NCI-H2196 treated with DMSO at 0.1 percent for 48 hours (cell line): ENCODE results near the gene ENPEP.
"Not testable (repeated sequence)": the region's sequence is repeated elsewhere in the genome, so short reads cannot be mapped to it uniquely, and the experiment has no call there.

ENCODE experiments used
- DNase-seq: peaks from one replicate; lab custom pipeline; 2025; ENCODE audit not compliant: unreplicated experiment; lab: John Stamatoyannopoulos, UW

The ENPEP gene, protein sequence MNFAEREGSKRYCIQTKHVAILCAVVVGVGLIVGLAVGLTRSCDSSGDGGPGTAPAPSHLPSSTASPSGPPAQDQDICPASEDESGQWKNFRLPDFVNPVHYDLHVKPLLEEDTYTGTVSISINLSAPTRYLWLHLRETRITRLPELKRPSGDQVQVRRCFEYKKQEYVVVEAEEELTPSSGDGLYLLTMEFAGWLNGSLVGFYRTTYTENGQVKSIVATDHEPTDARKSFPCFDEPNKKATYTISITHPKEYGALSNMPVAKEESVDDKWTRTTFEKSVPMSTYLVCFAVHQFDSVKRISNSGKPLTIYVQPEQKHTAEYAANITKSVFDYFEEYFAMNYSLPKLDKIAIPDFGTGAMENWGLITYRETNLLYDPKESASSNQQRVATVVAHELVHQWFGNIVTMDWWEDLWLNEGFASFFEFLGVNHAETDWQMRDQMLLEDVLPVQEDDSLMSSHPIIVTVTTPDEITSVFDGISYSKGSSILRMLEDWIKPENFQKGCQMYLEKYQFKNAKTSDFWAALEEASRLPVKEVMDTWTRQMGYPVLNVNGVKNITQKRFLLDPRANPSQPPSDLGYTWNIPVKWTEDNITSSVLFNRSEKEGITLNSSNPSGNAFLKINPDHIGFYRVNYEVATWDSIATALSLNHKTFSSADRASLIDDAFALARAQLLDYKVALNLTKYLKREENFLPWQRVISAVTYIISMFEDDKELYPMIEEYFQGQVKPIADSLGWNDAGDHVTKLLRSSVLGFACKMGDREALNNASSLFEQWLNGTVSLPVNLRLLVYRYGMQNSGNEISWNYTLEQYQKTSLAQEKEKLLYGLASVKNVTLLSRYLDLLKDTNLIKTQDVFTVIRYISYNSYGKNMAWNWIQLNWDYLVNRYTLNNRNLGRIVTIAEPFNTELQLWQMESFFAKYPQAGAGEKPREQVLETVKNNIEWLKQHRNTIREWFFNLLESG

DNA sequence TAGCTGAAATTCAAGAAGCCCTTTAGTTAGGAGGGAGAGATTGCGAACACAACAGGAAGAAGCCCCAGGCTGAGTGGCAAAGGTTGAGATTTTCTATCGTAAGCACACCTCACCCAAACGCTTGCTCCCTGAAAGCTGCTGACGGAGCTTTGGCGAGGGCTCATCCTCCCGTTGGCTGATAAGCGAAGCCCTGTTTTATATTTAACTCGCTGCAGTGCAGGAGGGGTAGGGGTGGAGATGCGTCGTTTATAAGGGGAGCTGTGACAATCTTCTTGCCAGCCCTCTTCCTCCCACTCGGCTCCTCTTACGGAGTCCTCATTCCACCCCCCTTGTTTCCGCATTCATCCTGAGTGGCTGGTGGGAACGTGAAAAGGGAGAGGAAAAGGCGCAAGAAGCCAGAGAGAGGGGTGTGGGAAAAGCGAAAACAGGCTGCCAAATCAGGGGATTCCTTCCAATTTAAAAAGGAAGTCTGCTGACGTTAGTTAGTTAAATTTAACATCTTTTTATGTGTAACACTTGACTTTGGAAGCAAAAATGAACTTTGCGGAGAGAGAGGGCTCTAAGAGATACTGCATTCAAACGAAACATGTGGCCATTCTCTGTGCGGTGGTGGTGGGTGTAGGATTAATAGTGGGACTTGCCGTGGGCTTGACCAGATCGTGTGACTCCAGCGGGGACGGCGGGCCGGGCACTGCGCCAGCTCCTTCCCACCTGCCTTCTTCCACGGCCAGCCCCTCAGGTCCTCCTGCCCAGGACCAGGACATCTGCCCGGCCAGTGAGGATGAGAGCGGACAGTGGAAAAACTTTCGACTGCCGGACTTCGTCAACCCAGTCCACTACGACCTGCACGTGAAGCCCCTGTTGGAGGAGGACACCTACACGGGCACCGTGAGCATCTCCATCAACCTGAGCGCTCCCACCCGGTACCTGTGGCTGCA, at the start of gene ENPEP:
Gene ENPEP, plus strand, starts transcription at position 275 of the 938 bp plus-strand sequence. Its CDS starts 260 bp downstream, at position 535.
- no peak for DNase-seq

DNA sequence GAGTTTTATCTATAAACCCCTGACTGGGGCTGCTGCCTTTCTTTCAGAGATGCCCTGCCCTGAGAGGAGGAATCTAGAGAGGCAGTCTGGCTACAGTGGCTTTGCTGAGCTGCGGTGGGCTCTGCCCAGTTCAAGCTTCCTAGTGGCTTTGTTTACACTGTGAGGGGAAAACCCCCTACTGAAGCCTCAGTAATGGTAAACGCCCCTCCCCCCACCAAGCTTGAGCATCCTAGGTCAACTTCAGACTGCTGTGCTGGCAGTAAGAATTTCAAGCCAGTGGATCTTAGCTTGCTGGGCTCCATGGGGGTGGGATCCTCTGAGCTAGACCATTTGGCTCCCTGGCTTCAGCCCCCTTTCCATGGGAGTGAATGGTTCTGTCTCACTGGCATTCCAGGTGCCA, 44.1 kb upstream of the ENPEP start:
- not testable (repeated sequence) for DNase-seq

DNA sequence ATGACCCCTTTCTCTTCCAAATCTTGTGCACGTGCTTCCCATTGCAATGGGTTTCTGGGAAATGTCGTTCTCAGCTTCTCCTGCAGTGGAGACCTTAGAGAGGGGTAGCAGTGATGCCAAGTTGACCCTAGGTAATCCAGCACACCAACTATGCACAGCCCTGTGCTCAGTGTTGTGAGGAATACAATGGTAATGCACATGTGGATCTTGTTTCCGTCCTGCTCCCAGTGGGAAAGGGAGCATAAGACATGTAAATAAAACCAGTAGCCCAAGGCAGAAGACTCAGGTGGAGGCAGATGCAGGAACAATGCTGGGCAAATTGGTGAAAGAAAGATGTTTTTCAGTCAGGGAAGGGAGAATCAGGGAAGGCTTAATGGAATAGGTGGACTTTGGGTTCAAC, 38.7 kb upstream of the ENPEP start:
- DNase-seq: not testable (repeated sequence)

DNA sequence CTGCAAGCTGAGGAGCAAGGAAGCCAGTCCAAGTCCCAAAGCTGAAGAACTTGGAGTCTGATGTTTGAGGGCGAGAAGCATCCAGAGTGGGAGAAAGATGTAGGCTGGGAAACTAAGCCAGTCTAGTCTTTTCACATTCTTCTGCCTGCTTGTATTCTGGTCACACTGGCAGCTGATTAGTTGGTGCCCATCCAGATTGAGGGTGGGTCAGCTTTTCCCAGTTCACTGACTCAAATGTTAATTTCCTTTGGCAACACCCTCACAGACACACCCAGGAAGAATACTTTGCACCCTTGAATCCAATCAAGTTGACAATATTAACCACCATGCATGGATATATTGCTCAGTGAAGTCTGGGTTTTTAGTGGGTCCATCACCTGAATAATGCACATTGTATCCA, 36.7 kb upstream of the ENPEP start:
- DNase-seq: not testable (repeated sequence)

DNA sequence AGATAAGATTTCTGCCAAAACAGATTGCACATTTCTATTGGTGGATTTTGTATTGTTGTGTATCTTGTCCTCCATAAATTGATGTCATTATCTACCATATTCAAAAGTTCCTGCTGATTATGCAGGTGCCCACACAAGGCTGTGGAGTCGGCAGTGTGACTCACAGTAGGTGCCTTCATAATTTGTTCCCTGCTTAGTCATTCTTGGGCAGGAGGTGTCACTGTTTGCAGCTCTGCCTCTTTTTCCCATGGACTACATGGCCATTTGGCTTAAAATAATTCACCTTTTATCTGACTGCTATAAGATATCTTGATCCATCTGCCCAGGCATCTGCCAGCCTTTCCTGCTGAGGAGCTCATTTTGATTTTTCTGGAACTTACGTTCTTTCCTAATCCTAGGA, 33.6 kb upstream of the ENPEP start:
- no peak for DNase-seq

DNA sequence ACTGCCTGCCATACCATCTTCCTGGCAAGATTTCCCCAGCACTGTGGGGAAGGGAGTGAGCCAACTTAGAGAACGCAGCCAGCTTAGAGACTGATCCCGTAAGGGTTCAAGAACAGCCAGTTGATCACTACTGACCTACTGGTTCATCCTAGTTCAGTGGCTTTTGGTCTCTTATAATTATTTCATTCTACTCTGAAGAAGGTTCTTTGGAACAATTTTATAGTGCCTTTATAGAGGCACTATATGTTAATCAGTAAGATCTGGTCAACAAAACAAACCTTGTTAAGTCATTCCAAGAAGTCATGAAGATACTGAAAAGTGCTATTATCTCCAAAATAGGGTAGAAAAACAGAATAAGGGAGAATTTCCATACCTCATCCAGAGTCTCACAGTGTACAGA, 33.2 kb upstream of the ENPEP start:
- DNase-seq: no peak

DNA sequence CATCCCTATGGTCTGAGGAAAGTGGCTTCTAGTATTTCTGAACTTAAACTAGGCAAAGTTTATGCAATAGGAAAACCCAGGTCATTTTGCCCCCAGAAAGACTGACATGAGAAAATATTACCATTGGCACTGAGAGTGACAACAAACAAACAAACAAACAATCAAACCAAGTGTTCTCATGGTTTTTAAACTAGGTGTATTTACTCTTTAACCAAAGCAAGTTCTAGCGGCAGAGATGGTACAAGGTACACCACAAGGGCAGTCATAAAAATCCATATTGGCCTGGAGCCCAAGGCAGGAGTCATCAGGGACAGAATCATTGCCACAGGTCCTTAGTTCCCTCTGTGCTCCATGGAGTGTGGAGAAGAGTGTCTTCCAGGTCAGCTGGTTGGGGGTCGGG, 26.0 kb upstream of the ENPEP start:
- no peak for DNase-seq

DNA sequence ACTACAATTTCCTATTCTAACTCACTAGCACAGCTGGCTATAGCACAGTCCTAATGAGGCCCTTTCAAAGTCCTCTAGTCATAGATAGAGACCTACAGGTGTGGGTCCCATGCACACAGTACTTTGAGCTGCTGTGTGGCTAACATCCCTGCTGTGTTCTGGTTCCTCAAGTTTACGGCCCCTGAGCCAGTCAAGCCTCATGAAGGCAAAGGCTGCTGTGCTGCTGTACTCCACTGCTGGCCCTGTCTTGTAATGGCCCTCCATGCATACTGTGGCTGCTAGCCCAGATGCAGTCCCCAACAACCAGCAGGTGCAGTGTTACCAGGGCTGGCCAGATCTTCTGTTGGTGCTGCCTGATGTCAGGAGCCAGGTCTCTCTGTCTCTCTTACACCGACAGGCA, 23.4 kb upstream of the ENPEP start:
- no peak for DNase-seq

DNA sequence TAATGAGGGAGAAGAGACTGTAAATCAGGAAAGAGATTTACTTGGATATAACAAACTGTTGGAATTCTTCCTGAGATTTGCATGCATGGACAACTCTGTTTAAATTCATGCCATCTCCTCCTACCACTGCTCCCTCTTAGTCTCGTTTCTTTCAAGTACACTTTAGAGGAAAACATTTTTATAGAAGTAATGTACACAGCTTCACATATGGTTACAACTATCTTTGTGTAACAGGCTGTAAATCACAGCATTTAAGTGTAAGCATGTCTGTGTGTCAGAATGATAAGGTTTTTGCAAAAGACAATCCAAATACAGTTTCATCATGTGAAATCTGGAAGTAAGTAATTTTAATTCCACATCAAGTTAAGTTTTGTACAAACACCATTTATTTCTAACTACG, 21.5 kb upstream of the ENPEP start:
- DNase-seq: no peak

DNA sequence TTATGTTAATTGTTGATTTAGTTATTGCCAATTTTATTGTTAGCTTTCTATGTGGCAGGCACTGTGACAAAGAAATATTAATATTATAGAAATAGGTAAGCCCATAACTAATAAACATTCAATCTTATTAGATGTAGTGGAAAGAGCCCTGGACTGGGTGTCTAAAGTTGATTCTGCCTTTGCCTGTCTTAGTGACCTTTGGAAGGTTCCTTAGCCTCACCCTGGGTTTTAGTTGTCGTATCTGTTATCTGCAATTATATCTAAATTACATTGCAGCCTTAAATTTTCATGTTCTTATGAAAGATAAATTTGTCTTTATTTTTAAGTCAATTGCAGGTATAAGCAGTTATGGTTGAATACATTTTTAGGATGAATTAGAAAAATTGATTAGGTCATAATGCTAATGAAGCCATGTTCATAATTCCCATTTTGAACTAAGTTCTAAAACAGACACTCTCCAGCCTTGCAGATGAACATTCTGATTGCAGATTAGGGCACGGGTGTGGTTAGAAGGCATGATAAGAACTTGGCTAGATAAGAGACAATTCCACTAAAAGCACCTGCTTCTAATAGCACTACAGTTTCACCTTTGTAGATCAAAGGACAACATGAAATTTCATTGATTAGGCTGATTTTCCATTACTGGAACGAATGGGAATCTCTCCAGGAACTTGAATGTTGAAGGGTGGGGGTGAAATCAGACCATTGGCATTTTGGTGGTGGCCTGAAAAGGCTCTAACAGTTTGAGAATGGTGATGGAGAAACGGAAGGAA, 17.3 kb upstream of the ENPEP start:
- no peak for DNase-seq

DNA sequence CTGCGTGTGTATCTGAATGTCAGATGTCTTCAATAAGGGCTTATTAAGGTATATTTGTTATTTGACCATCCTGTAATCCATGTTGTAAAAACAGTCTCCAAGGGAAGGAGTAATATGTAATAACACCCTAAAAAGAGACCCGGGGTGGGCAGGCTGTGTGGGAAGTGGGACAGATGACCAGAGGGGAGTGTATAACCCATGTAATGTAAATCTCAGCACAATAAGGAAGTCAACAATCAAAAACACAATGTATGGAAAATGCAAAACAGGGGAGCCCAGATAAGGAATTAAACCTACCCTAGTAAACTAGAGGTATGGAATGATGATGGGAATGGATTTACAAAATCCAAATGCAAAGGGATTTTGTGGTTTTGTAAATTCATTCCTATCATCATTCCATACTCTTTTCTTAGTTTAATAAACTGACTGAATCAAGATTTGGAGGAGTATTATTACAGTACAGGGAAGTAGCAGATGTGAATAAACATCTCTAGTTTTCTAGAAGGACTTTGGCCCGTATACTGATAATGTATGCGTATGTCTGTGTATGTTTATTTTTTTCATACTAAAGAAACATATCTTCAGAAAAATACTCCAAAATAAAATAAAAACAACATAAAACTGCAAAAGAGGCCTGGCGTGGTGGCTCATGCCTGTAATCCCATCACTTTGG, 15.7 kb upstream of the ENPEP start:
- DNase-seq: no peak

DNA sequence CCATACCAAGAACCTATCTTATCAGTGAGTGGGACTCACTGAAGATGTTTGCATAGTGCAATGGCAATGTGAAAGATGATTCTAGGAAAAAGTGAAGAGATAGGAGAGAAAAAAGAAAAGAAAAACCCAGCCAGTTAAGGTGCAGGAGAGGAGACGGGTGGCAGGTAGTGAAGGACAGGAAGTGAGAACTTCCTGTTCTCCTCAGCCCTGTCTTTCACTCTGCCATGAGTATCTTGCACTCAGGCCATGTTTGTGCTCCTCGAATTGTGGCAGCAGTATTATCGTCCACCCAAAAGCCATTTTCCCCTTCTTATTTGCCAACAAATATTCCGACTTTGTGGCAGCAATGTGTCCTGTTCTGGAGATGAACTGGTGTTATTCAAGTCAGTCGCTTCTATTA, 8.6 kb upstream of the ENPEP start:
- no peak for DNase-seq

DNA sequence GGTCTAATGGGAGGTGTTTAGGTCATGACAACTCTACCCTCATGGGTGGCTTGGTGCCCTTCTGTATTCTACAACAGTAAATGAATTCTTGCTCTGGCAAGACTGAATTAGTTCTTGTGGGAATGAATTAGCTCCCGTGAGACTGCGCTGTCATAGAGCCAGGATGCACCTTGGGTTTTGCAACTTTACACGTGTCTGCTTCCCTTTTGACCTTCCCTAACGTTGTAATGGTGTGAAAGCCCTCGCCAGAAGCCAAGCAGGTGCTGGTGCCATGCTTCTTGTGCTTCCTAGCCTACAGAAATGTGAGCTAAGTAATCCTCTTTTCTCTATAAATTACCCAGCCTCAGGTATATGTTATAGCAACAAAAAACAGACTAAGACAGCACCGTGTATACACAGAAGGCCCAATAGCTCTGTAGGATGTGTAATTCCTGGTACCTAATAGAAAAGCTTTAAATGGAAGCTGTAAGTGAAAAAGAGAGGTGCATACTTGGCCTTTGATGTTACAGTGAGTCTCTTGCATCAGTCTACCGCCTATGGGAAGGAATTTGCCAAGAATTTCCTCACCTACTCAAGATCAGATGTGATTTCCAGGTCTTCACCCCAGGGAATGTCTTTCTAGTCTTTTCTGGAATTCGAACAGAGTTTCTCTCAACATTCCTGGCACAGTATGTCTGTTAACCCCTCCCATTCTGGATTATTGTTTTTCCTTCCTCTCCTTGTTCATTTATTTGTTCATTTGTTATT, 3.2 kb upstream of the ENPEP start:
- DNase-seq: no peak

DNA sequence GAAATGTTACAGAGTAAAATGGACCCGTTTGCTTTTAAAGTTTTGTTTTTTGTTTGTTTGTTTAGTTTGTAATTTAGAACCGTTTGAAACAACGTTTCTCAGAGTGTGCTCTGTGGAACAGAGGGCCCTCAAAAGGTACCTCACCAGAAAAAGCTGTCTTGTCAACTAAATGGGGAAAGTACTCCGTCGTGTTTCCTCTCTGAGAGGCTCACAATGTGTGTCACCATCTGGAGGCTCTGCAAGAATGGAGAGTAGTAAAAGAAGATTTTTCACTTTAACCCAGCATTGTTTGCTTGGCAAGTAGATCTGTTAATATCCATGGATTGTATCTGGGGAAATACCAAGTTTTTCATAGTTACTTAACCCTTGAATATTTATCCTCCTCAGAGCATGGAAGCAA, 1.5 kb upstream of the ENPEP start:
- DNase-seq: no peak

DNA sequence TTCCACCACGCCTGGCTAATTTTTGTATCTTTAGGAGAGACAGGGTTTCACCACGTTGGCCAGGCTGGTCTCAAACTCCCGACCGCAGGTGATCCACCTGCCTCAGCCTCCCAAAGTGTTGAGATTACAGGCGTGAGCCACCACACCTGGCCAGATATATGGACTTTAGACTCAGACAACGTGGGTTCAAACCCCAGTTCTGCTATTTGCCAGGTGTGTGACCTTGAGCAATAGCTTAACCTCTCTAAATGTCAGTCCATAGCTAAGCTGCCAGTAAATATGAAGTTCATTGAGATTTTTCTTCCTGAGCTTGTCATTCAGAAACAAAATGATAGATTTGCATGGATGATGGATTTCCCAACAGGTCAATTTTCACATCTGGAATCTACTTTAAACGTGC, 875 bp upstream of the ENPEP start:
- DNase-seq: not testable (repeated sequence)

DNA sequence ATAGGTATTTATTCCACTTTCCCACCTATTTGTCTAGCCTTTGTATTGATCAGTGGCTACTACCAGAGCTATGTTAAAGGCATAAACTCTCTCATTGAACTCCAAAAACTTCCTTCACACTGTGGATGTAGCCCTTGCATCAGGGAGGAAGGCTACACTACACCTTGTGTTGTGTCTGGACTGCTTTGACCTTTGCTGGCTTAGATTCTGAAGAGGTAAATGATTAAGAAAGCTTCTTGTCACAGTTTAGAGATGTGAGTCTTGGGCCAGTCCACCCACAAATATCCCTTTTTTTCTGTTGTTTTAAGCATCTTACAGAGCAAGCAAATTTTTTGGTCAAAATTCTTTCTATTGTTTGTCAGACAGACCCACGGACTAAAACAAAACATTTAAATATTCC, 1.9 kb downstream of the ENPEP start:
- DNase-seq: no peak

DNA sequence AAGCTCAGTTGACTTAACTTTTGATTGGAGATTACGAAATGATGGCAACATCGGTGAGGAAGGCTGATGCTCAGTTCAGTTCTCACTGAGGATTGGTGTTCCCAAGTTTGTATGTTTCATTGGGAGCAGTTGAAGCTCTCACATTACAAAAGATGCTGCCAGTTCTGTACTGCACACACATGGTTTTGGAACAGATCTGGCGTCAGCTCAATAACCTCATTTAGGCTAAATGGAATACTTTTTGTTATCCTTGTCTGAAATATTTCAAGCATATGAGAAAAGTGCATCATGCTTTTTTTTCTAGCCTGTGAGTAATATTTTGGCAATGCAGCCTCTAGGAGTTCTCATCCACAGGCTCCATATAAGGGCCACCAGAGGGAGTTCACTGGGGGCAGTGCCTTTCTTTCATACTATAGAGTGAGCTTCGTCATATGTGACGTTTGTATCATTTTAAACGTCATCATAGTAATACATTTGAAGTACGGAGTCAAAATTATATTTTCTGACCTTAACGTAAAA, 4.1 kb downstream of the ENPEP start:
- no peak for DNase-seq

DNA sequence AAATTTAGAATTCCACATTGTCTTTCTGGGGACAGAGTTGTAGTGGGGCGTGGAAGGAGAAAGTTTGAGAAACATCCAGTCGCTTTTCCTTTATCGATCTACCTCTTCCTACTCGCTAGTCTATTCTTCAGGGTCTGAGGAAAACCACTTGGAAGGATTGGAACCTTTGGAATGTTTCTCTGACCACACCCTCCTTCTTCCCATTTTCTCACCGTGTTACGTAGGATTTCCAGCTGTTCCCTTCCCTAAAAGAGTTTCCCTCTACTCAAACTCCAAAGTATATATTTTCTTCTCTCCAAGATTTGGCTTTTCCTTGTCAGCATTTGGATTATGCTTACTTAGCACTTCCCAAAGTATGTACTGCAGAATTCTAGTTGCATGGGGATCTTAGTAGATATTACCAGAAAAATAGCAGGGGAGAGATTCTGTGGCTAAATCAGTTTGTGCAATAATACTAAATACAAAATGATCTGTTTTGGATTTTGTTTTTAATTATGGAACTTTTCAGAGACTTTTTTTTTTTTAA, 4.9 kb downstream of the ENPEP start:
- DNase-seq: no peak
